Stomach (tissue), 9 donors: ENCODE results near the gene MST1. TPM values are rescaled to one million over a fixed set of nuclear protein-coding genes. Genes with fewer than 3 reads are reported as not detected.

Experiments used
- DNase-seq, 2 donors: peaks; one replicate each; pipeline versions ENCODE4 v3.0.0 to v3.0.0-alpha.2; 2013 to 2019
- H3K27ac ChIP-seq, 5 donors: fragments of 200-600 bp in 4 of 5; sonication (generic) in 4 of 5; one replicate each; pipeline ENCODE4 v1.5.1; 2013 to 2019; ENCODE audit warnings: mild to moderate bottlenecking in 1 of 5, moderate library complexity in 1 of 5
- H3K27me3 ChIP-seq, 3 donors: fragments of 200-600 bp; sonication (generic); one replicate each; pipeline ENCODE4 v1.5.1; 2017 to 2019; ENCODE audit warnings: mixed run types in 1 of 3
- H3K36me3 ChIP-seq, 4 donors: fragments of 200-600 bp; sonication (generic); 1 replicate in 3 of 4; 2 replicates in 1 of 4; pipeline ENCODE4 v1.5.1; 2016 to 2019
- H3K4me1 ChIP-seq, 4 donors: fragments of 200-600 bp; sonication (generic); one replicate each; pipeline ENCODE4 v1.5.1; 2016 to 2019
- H3K4me3 ChIP-seq, 4 donors: fragments of 200-600 bp; sonication (generic) in 3 of 4; one replicate each; pipeline ENCODE4 v1.5.1; 2016 to 2019; ENCODE audit warnings: mild to moderate bottlenecking in 1 of 4
- H3K9me3 ChIP-seq, 4 donors: fragments of 200-600 bp; sonication (generic); one replicate each; pipeline ENCODE4 v1.5.1; 2016 to 2019
- CTCF ChIP-seq, 7 experiments: fragments of 450-650 bp in 4 of 7; fragments of 200-600 bp in 3 of 7; sonication (generic) in 3 of 7; IDR thresholded peaks; one replicate each; pipeline ENCODE4 v1.5.1; 2016 to 2019; ENCODE audit warnings: antibody characterized with exemption in 7 of 7, control low read depth in 2 of 7, mild to moderate bottlenecking in 1 of 7
- EP300 ChIP-seq: sonication (generic); formaldehyde crosslinking; IDR thresholded peaks from one replicate; pipeline ENCODE4 v1.6.1; 2017; ENCODE audit warnings: antibody characterized with exemption
- POLR2A ChIP-seq, 4 donors: fragments of 450-650 bp; IDR thresholded peaks; one replicate each; pipeline ENCODE4 v1.6.1; 2016; ENCODE audit warnings: antibody characterized with exemption in 4 of 4, control low read depth in 2 of 4, mild to moderate bottlenecking in 1 of 4, moderate library complexity in 1 of 4
- POLR2AphosphoS5 ChIP-seq, 3 donors: sonication (generic); formaldehyde crosslinking; IDR thresholded peaks; one replicate each; pipeline ENCODE4 v1.6.1; 2016; ENCODE audit warnings: antibody characterized with exemption in 3 of 3
- WGBS, 5 donors: extraction: QIAGEN DNeasy Blood & Tissue Kit in 3 of 5; methylation state at CpG; one replicate each; pipeline versions ENCODE4 v1.1.5 to v1.1.7; 2013 to 2018; 5-methylcytosine and 5-hydroxymethylcytosine counted together
- intact Hi-C: fragments of 100-400 bp; cut with DNase I; formaldehyde crosslinking; loops from one replicate; pipeline ENCODE4 v1.15.1; 2023; ENCODE audit warnings: low total_unique reads
- polyA plus RNA-seq, 3 donors: library from polyadenylated mRNA; stranded (reverse); fragments of 200-250 nt; gene quantifications; one replicate each; pipeline ENCODE4 v1.2.3, GENCODE V29; 2013
- small RNA-seq, 4 donors: library from RNA; depleted of rRNA; stranded (forward); fragments of <200 nt; gene quantifications; one replicate each; pipeline ENCODE3, GENCODE V24; 2016
- total RNA-seq, 5 donors: library from RNA; depleted of rRNA; stranded (reverse); fragments of >200 nt; gene quantifications; one replicate each; pipeline versions ENCODE4 v1.1.0 to v1.2.3, GENCODE V29; 2014 to 2016
- donor health status: healthy with polysubstance abuse.
- donor health status: Bipolar disorder and iron deficiency.
- donor health status: healthy.

MST1 gene
- total and polyA plus RNA-seq, 8 donors, result 6.7 to 172 (median 19.7) TPM

GRCh38 chr3:49636883-49637609, 52.2 kb downstream of the MST1 start:
- Histone ChIP-seq H3K4me1 (no peaks in the 10 kb centered on the region), H3K9me3 (no peaks in the 10 kb centered on the region), H3K27me3 (no peaks in the 10 kb centered on the region), H3K27ac (no peak overlapping the region), H3K4me3 (no peak overlapping the region), H3K36me3 (no peaks in the 10 kb centered on the region)
- DNase-seq, result no peak
- intact Hi-C loops, result no loop called here
- TF ChIP-seq POLR2AphosphoS5 (IDR thresholded peaks at IDR 0.05), result no peak
- no peak for TF ChIP-seq POLR2A (IDR thresholded peaks at IDR 0.05)
- TF ChIP-seq EP300, result no peak
- no peak for TF ChIP-seq CTCF (IDR thresholded peaks at IDR 0.05)
- WGBS, 5 donors, result 57 to 66% (median 63%) methylated on average over 6 to 7 of the region's 7 CpGs

- WGBS, 5 donors, result 75 to 89% (median 77%) methylated on average over 3 of the region's 3 CpGs
- Histone ChIP-seq H3K27me3 (no peaks in the 10 kb centered on the region), H3K4me3 (no peak overlapping the region), H3K36me3 (no peaks in the 10 kb centered on the region), H3K4me1 (no peaks in the 10 kb centered on the region), H3K27ac (no peak overlapping the region), H3K9me3 (no peaks in the 10 kb centered on the region)
- intact Hi-C loops, result no loop called here
- no peak for DNase-seq
- TF ChIP-seq POLR2AphosphoS5 (IDR thresholded peaks at IDR 0.05), result no peak
- no peak for TF ChIP-seq EP300
- no peak for TF ChIP-seq CTCF (IDR thresholded peaks at IDR 0.05)
- no peak for TF ChIP-seq POLR2A (IDR thresholded peaks at IDR 0.05)
Measured at GRCh38 chr3:49634736-49635135, 54.5 kb downstream of the MST1 start.

Small RNAs within 50 kb of the gene (small RNA-seq; reads per million reads assigned to genes)
- 0 reads per million in 4 donors for gene AMIGO3

Other genes with a start within 250 kb of the MST1 start
- 100 to 1,000 TPM in 1 of 5 donors, 10 to 100 TPM in 4; 29.8 to 144 (median 67.5) TPM for gene DAG1, start 219.2 kb downstream of the MST1 start, total RNA-seq
- gene DAG1, start 219.2 kb downstream of the MST1 start, polyA plus RNA-seq, result 10 to 100 TPM in 2 of 3 donors, 1 to 10 TPM in 1; 4.1 to 21.9 (median 13.1) TPM
- gene BSN, start 135.0 kb downstream of the MST1 start, total RNA-seq, result 1 to 10 TPM in 3 of 5 donors, under 1 TPM in 1, not detected in 1; 0.37 to 4.5 (median 1.5) TPM
- under 1 TPM in 2 of 3 donors, not detected in 1; 0.03 to 0.06 TPM for gene BSN, start 135.0 kb downstream of the MST1 start, polyA plus RNA-seq
- 100 to 1,000 TPM in 1 of 5 donors, 10 to 100 TPM in 4; 23.9 to 104 (median 49.4) TPM for gene APEH, start 15.1 kb downstream of the MST1 start, total RNA-seq
- 10 to 100 TPM; 40.3 to 69.7 (median 46.0) TPM for gene APEH, start 15.1 kb downstream of the MST1 start, polyA plus RNA-seq
- 10 to 100 TPM; 19.6 to 75.4 (median 33.3) TPM for gene RNF123, start 83 bp upstream of the MST1 start, total RNA-seq
- gene RNF123, start 83 bp upstream of the MST1 start, polyA plus RNA-seq, result 10 to 100 TPM; 18.1 to 22.8 (median 22.0) TPM
- gene AMIGO3, start 30.2 kb upstream of the MST1 start, total RNA-seq, result 1 to 10 TPM in 1 of 5 donors, not detected in 4; 1.3 TPM
- under 1 TPM; 0.19 to 0.83 (median 0.76) TPM for gene AMIGO3, start 30.2 kb upstream of the MST1 start, polyA plus RNA-seq
- 10 to 100 TPM; 26.3 to 81.7 (median 39.3) TPM for gene GMPPB, start 34.5 kb upstream of the MST1 start, total RNA-seq
- gene GMPPB, start 34.5 kb upstream of the MST1 start, polyA plus RNA-seq, result 10 to 100 TPM; 14.4 to 33.6 (median 27.3) TPM
- 10 to 100 TPM; 16.8 to 68.3 (median 36.4) TPM for gene IP6K1, start 97.1 kb upstream of the MST1 start, total RNA-seq
- gene IP6K1, start 97.1 kb upstream of the MST1 start, polyA plus RNA-seq, result 10 to 100 TPM in 2 of 3 donors, 1 to 10 TPM in 1; 7.7 to 16.1 (median 11.5) TPM
- under 1 TPM in 2 of 5 donors, not detected in 3; under 0.01 to 0.73 TPM for gene CDHR4, start 110.4 kb upstream of the MST1 start, total RNA-seq
- under 1 TPM in 1 of 3 donors, not detected in 2; 0.18 TPM for gene CDHR4, start 110.4 kb upstream of the MST1 start, polyA plus RNA-seq
- gene INKA1, start 113.8 kb upstream of the MST1 start, total RNA-seq, result 1 to 10 TPM in 3 of 5 donors, not detected in 2; 1.8 to 3.3 (median 2.3) TPM
- gene INKA1, start 113.8 kb upstream of the MST1 start, polyA plus RNA-seq, result 10 to 100 TPM in 1 of 3 donors, 1 to 10 TPM in 2; 4.4 to 15.0 (median 5.5) TPM
- 100 to 1,000 TPM in 1 of 5 donors, 10 to 100 TPM in 4; 36.2 to 250 (median 76.3) TPM for gene UBA7, start 124.5 kb upstream of the MST1 start, total RNA-seq
- 10 to 100 TPM; 27.2 to 56.2 (median 30.2) TPM for gene UBA7, start 124.5 kb upstream of the MST1 start, polyA plus RNA-seq
- gene TRAIP, start 167.1 kb upstream of the MST1 start, total RNA-seq, result 1 to 10 TPM in 3 of 5 donors, not detected in 2; 2.3 to 7.0 (median 2.8) TPM
- 1 to 10 TPM; 1.5 to 4.3 (median 2.0) TPM for gene TRAIP, start 167.1 kb upstream of the MST1 start, polyA plus RNA-seq
- 1 to 10 TPM in 1 of 5 donors, not detected in 4; 1.5 TPM for gene CAMKV, start 180.4 kb upstream of the MST1 start, total RNA-seq
- gene CAMKV, start 180.4 kb upstream of the MST1 start, polyA plus RNA-seq, result under 1 TPM in 1 of 3 donors, not detected in 2; 0.03 TPM
- 100 to 1,000 TPM in 3 of 5 donors, 10 to 100 TPM in 2; 22.4 to 386 (median 181) TPM for gene MST1R, start 214.4 kb upstream of the MST1 start, total RNA-seq
- gene MST1R, start 214.4 kb upstream of the MST1 start, polyA plus RNA-seq, result 10 to 100 TPM; 15.9 to 59.0 (median 31.8) TPM
- gene MON1A, start 240.3 kb upstream of the MST1 start, total RNA-seq, result 10 to 100 TPM in 4 of 5 donors, 1 to 10 TPM in 1; 3.9 to 33.8 (median 11.6) TPM
- 1 to 10 TPM; 6.1 to 8.2 (median 7.7) TPM for gene MON1A, start 240.3 kb upstream of the MST1 start, polyA plus RNA-seq